Measurements from ENCODE around the gene TNFRSF13B. TPM values are rescaled to one million over a fixed set of nuclear protein-coding genes. Genes with fewer than 3 reads are reported as not detected.
"Not testable (repeated sequence)": the region's sequence is repeated elsewhere in the genome, so short reads cannot be mapped to it uniquely, and the experiment has no call there.

Gene TNFRSF13B
- total RNA-seq, 4 donors from 2014 or later, result 9.2 TPM; not detected in 3

GRCh38 chr17:16905593-16906191, 66.2 kb downstream of the TNFRSF13B start:
- DNase-seq, result no peak
- WGBS, 2 donors (ENCODE audit: low coverage in 1 of 2), result 43 to 64% methylated on average over 2 of the region's 2 CpGs

GRCh38 chr17:16903070-16903469, 68.8 kb downstream of the TNFRSF13B start:
- in situ Hi-C loops (cut with MboI; ENCODE audit: low pct_ligation_motif_present in 1 of 4, low pct_unique_long_range_greater_than_20kb in 1 of 4, low sequenced_read_pairs in 3 of 4); H3K27ac ChIP-seq; H3K36me3 ChIP-seq; H3K4me1 ChIP-seq; H3K4me3 ChIP-seq; DNase-seq; H3K9me3 ChIP-seq; intact Hi-C loops (cut with DNase I; ENCODE audit: low total_unique reads): not testable (repeated sequence)
- peaks cover 25% of the 10 kb centered on the region for H3K27me3 ChIP-seq
- 74% methylated on average over 3 of the region's 3 CpGs; no CpG with 5 or more reads in 1 of the 2 donors for WGBS, 2 donors (ENCODE audit: low coverage in 1 of 2)

More at GRCh38 chr17:16905593-16906191, 66.2 kb downstream of the TNFRSF13B start:
- intact Hi-C loops (cut with DNase I; ENCODE audit: low total_unique reads), result no loop called here
- H3K27ac ChIP-seq, result no peak overlapping the region
- no peak overlapping the region for H3K4me3 ChIP-seq
- in situ Hi-C loops (cut with MboI; ENCODE audit: low pct_ligation_motif_present in 1 of 4, low pct_unique_long_range_greater_than_20kb in 1 of 4, low sequenced_read_pairs in 3 of 4), result no loop called here
- no peaks in the 10 kb centered on the region for H3K36me3 ChIP-seq
- H3K9me3 ChIP-seq, result no peaks in the 10 kb centered on the region
- TF ChIP-seq CTCF (IDR thresholded peaks at IDR 0.05), result no peak
- no peak for TF ChIP-seq EP300 (IDR thresholded peaks at IDR 0.05; ENCODE audit: low read depth)
- TF ChIP-seq POLR2A (IDR thresholded peaks at IDR 0.05), result no peak
- no peak for TF ChIP-seq POLR2AphosphoS5 (IDR thresholded peaks at IDR 0.05)
- peaks cover 17% of the 10 kb centered on the region for H3K27me3 ChIP-seq
- no peaks in the 10 kb centered on the region for H3K4me1 ChIP-seq

GRCh38 chr17:16900288-16900882, 71.5 kb downstream of the TNFRSF13B start:
- no peak overlapping the region for H3K4me3 ChIP-seq
- no peaks in the 10 kb centered on the region for H3K36me3 ChIP-seq
- WGBS, 2 donors (ENCODE audit: low coverage in 1 of 2), result 88 to 100% methylated on average over 1 to 2 of the region's 2 CpGs
- H3K4me1 ChIP-seq, result no peaks in the 10 kb centered on the region
- no peak for DNase-seq
- H3K27me3 ChIP-seq, result peaks cover 21% of the 10 kb centered on the region
- TF ChIP-seq EP300 (IDR thresholded peaks at IDR 0.05; ENCODE audit: low read depth) (no peak), CTCF (IDR thresholded peaks at IDR 0.05) (no peak), POLR2A (IDR thresholded peaks at IDR 0.05) (no peak), POLR2AphosphoS5 (IDR thresholded peaks at IDR 0.05) (no peak)
- no peaks in the 10 kb centered on the region for H3K9me3 ChIP-seq
- no peak overlapping the region for H3K27ac ChIP-seq
- intact Hi-C loops (cut with DNase I; ENCODE audit: low total_unique reads), result no loop called here
- in situ Hi-C loops (cut with MboI; ENCODE audit: low pct_ligation_motif_present in 1 of 4, low pct_unique_long_range_greater_than_20kb in 1 of 4, low sequenced_read_pairs in 3 of 4), result no loop called here

GRCh38 chr17:16897211-16897896, 74.6 kb downstream of the TNFRSF13B start:
- H3K27ac ChIP-seq; DNase-seq; H3K4me3 ChIP-seq; H3K9me3 ChIP-seq; in situ Hi-C loops (cut with MboI; ENCODE audit: low pct_ligation_motif_present in 1 of 4, low pct_unique_long_range_greater_than_20kb in 1 of 4, low sequenced_read_pairs in 3 of 4); H3K4me1 ChIP-seq; H3K36me3 ChIP-seq; intact Hi-C loops (cut with DNase I; ENCODE audit: low total_unique reads): not testable (repeated sequence)
- H3K27me3 ChIP-seq, result peaks cover 21% of the 10 kb centered on the region
- WGBS, 2 donors (ENCODE audit: low coverage in 1 of 2), result 82% methylated on average over 10 of the region's 10 CpGs; no CpG with 5 or more reads in 1 of the 2 donors

GRCh38 chr17:16896235-16896634, 75.7 kb downstream of the TNFRSF13B start:
- H3K4me1 ChIP-seq; in situ Hi-C loops (cut with MboI; ENCODE audit: low pct_ligation_motif_present in 1 of 4, low pct_unique_long_range_greater_than_20kb in 1 of 4, low sequenced_read_pairs in 3 of 4); H3K9me3 ChIP-seq; H3K36me3 ChIP-seq; H3K27ac ChIP-seq; DNase-seq; H3K4me3 ChIP-seq; intact Hi-C loops (cut with DNase I; ENCODE audit: low total_unique reads): not testable (repeated sequence)
- H3K27me3 ChIP-seq, result peaks cover 13% of the 10 kb centered on the region
- 78 to 81% methylated on average over 3 to 8 of the region's 8 CpGs for WGBS, 2 donors (ENCODE audit: low coverage in 1 of 2)

GRCh38 chr17:16893527-16893926, 78.4 kb downstream of the TNFRSF13B start:
- in situ Hi-C loops (cut with MboI; ENCODE audit: low pct_ligation_motif_present in 1 of 4, low pct_unique_long_range_greater_than_20kb in 1 of 4, low sequenced_read_pairs in 3 of 4); DNase-seq; intact Hi-C loops (cut with DNase I; ENCODE audit: low total_unique reads); H3K9me3 ChIP-seq; H3K4me3 ChIP-seq; H3K27ac ChIP-seq; H3K4me1 ChIP-seq; H3K27me3 ChIP-seq; H3K36me3 ChIP-seq: not testable (repeated sequence)
- 95 to 100% methylated on average over 1 to 19 of the region's 19 CpGs for WGBS, 2 donors (ENCODE audit: low coverage in 1 of 2)

GRCh38 chr17:16892876-16893454, 79.0 kb downstream of the TNFRSF13B start:
- in situ Hi-C loops (cut with MboI; ENCODE audit: low pct_ligation_motif_present in 1 of 4, low pct_unique_long_range_greater_than_20kb in 1 of 4, low sequenced_read_pairs in 3 of 4); DNase-seq: not testable (repeated sequence)

More at GRCh38 chr17:16892876-16893454, 79.0 kb downstream of the TNFRSF13B start:
- H3K27ac ChIP-seq; H3K27me3 ChIP-seq; H3K9me3 ChIP-seq; intact Hi-C loops (cut with DNase I; ENCODE audit: low total_unique reads); H3K36me3 ChIP-seq; H3K4me3 ChIP-seq; H3K4me1 ChIP-seq: not testable (repeated sequence)
- 78 to 89% methylated on average over 4 to 20 of the region's 20 CpGs for WGBS, 2 donors (ENCODE audit: low coverage in 1 of 2)
